ENCODE results near the gene DBF4B.

GRCh38 chr17:44751806-44752205 is 43.3 kb downstream of the DBF4B start:
- no peak for TF ChIP-seq CTCF (conservative IDR thresholded peaks at IDR 0.05 in 1 of 2, IDR thresholded peaks at IDR 0.05 in 1 of 2; ENCODE audit: low read depth in 1 of 2, low read length in 2 of 2)
- TF ChIP-seq EZH2 (IDR thresholded peaks at IDR 0.05; ENCODE audit: low read length, missing control alignments): no peak

Data from fibroblast of lung (primary cell).